ENCODE results near the gene WBP4.

Gene WBP4

DNA sequence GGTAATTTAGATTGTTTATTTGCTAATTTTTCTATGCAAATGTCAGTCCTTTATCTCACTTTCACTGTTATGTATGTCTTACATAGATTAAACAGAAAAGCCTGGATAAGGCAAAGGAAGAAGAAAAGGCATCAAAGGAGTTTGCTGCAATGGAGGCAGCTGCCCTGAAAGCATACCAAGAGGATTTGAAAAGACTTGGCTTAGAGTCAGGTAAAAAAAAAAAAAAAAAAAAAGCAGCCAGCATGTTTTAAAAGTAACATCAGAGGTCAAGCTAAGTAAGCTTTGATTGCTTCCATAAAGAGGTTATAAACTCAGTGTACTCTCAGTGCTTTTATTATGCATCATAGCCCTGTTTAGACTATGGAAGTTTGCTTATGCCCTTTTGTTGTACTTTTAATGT is 3.8 kb downstream of the WBP4 start:
- TF ChIP-seq POLR2A (IDR thresholded peaks at IDR 0.05; ENCODE audit: extremely low read depth, insufficient read length), result no peak
- TF ChIP-seq CTCF (IDR thresholded peaks at IDR 0.05; ENCODE audit: low read depth, low read length), result no peak
- no peak for TF ChIP-seq MAX (IDR thresholded peaks at IDR 0.05; ENCODE audit: low read depth, low read length)
- TF ChIP-seq MYC (IDR thresholded peaks at IDR 0.05; ENCODE audit: low read depth, low read length), result no peak
- H3K4me3 ChIP-seq (ENCODE audit: low read depth, low read length), result no peak overlapping the region
- no peak for DNase-seq (ENCODE audit: low read depth)

DNA sequence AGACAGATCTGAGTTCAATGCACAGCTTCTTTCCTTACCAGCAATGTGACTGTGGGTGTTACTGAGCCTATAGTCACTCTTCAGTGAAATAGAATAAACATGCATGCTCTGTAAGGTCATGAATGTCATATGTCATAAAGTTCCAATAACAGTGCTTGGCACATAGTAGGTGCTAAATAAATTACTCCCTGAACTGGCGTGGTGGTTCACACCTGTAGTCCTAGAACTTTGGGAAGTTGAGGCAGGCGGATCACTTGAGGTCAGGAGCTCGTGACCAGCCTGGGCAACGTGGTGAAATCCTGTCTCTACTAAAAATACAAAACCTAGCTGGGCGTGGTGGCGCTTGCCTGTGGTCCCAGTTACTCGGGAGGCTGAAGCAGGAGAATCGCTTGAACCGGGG is 13.2 kb downstream of the WBP4 start:
- no peak for DNase-seq (ENCODE audit: low read depth)
- H3K4me3 ChIP-seq (ENCODE audit: low read depth, low read length), result no peak overlapping the region
- TF ChIP-seq MAX (IDR thresholded peaks at IDR 0.05; ENCODE audit: low read depth, low read length), result no peak
- no peak for TF ChIP-seq CTCF (IDR thresholded peaks at IDR 0.05; ENCODE audit: low read depth, low read length)
- no peak for TF ChIP-seq MYC (IDR thresholded peaks at IDR 0.05; ENCODE audit: low read depth, low read length)
- no peak for TF ChIP-seq POLR2A (IDR thresholded peaks at IDR 0.05; ENCODE audit: extremely low read depth, insufficient read length)

GRCh38 chr13:41075034-41075433 is 13.7 kb downstream of the WBP4 start:
- H3K4me3 ChIP-seq (ENCODE audit: low read depth, low read length), result no peak overlapping the region
- peak; percentile 15 for TF ChIP-seq CTCF (IDR thresholded peaks at IDR 0.05; ENCODE audit: low read depth, low read length)
- no peak for TF ChIP-seq MYC (IDR thresholded peaks at IDR 0.05; ENCODE audit: low read depth, low read length)
- peak; percentile 59 for DNase-seq (ENCODE audit: low read depth)

DNA sequence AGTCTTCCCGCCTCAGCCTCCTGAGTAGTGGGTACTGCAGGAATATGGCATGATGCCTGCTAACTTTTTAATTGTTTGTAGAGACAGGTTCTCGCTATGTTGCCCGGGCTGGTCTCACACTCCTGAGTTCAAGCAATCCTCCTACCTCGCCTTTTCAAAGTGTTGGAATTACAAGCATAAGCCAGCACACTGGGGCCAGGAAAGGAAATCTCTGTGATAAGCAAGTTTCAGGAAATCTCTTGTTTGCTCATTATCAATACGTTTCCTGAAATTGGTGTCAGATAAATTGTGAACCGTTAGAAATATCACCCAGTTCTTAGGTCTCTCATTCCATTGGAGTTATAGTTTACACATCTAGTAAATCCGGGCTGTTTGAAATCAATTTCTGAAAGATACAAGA is 14.2 kb downstream of the WBP4 start:
- TF ChIP-seq MYC (IDR thresholded peaks at IDR 0.05; ENCODE audit: low read depth, low read length) (no peak), MAX (IDR thresholded peaks at IDR 0.05; ENCODE audit: low read depth, low read length) (no peak), POLR2A (IDR thresholded peaks at IDR 0.05; ENCODE audit: extremely low read depth, insufficient read length) (no peak), CTCF (IDR thresholded peaks at IDR 0.05; ENCODE audit: low read depth, low read length) (no peak)
- DNase-seq (ENCODE audit: low read depth), result no peak
- no peak overlapping the region for H3K4me3 ChIP-seq (ENCODE audit: low read depth, low read length)

DNA sequence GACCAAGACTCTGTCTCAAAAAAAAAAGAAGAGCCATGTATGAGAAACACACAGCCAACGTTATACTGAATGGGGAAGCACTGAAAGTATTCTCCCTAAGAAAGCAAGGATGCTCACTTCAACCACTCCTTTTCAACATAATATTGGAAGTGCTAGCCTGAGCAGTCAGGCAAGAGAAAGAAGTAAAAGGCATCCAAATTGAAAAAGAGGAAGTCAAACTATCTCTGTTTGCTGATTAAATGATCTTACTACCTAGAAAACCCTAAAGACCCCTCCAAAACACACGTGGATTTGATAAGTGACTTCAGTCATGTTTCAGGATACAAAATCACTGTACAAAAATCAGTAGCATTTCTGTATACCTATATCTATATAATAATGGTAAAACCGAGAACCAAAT is 16.2 kb downstream of the WBP4 start:
- no peak overlapping the region for H3K4me3 ChIP-seq (ENCODE audit: low read depth, low read length)
- no peak for TF ChIP-seq MAX (IDR thresholded peaks at IDR 0.05; ENCODE audit: low read depth, low read length)
- DNase-seq (ENCODE audit: low read depth), result no peak

- DNase-seq (ENCODE audit: low read depth), result no peak
- no peak overlapping the region for H3K4me3 ChIP-seq (ENCODE audit: low read depth, low read length)
- TF ChIP-seq MYC (IDR thresholded peaks at IDR 0.05; ENCODE audit: low read depth, low read length), result no peak
- TF ChIP-seq MAX (IDR thresholded peaks at IDR 0.05; ENCODE audit: low read depth, low read length), result no peak
- TF ChIP-seq POLR2A (IDR thresholded peaks at IDR 0.05; ENCODE audit: extremely low read depth, insufficient read length), result no peak
- no peak for TF ChIP-seq CTCF (IDR thresholded peaks at IDR 0.05; ENCODE audit: low read depth, low read length)
These were observed 18.4 kb downstream of the WBP4 start for GRCh38 chr13:41079725-41080124.
